HG03280 (cell line): ENCODE results near the gene SLC35G2.
A peak's percentile ranks its signal among the peaks of the same experiment; 100 is the strongest.
"Not testable (repeated sequence)": the region's sequence is repeated elsewhere in the genome, so short reads cannot be mapped to it uniquely, and the experiment has no call there.

ENCODE experiments used
- ATAC-seq: cut with Tn5 transposase; IDR thresholded peaks from one replicate; pipeline ENCODE4 v1.9.1; 2021; ENCODE audit warnings: mild to moderate bottlenecking, moderate library complexity; ENCODE audit not compliant: unreplicated experiment

Gene SLC35G2

GRCh38 chr3:136818769-136819391 is at the start of gene SLC35G2:
TSS of gene SLC35G2 (plus strand) at chr3:136819126. CDS start at chr3:136854461, 35,335 bp downstream.
- ATAC-seq, result no peak

DNA sequence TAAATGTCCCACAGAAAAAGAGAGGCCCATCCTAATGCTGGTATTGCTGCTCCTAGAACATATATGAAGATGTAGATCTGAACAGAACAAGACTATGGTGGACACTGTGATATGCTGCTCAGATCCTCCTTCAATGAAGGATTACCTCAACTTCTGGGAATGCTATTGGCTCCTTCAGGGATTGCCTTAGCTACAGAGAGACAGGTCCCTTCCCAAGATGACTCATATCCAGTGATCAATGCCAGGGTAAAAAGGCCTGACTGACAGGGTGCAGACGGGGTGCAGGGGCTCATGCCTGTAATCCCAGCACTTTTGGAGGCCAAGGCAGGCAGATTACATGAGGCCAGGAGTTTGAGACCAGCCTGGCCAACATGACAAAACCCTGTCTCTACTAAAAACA is 46.2 kb upstream of the SLC35G2 start:
- ATAC-seq, result no peak

DNA sequence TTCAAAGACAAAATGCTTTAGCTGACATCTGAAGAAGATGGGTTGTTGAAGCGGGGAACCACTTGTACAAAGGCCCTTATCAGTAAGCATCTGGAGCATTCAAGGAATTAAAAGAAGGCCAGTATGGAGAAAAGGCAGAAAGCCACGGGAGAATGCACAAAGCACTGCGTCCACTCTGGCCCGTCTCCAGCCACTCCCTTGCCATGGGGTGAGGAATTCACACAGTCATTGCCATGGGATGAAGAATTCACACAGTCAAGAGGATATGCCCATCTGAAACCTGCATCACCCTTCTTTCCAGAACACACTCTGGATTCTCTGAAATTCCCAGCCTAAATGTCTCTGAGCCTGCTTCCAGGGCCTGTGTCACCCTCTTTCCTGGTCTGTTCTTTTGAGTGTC is 40.1 kb upstream of the SLC35G2 start:
- no peak for ATAC-seq

- no peak for ATAC-seq
These were observed 38.2 kb upstream of the SLC35G2 start for GRCh38 chr3:136780741-136781140.

DNA sequence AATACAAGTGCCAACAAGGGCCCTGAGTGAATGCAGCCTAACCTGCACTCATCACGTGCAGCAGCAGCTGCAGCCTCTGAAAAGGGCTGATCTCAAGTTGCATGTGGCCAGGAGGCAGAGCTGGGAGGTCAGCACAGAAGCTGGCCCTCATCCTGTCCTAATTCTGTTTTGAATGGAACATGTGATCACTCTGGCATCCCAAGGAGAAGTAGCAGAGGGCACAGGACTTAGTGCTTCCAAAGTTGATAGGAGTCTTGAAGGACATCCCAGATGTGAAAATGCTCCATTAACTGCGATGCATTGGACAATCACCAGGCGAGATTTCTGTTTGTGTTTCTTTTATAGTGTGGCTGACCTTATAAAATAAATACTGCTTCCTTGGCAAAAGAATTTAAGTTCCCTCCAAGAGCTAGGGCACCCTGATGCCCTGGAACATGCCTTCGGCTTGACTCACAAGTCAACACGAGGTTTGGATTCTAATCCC is 35.2 kb upstream of the SLC35G2 start:
- ATAC-seq, result no peak

DNA sequence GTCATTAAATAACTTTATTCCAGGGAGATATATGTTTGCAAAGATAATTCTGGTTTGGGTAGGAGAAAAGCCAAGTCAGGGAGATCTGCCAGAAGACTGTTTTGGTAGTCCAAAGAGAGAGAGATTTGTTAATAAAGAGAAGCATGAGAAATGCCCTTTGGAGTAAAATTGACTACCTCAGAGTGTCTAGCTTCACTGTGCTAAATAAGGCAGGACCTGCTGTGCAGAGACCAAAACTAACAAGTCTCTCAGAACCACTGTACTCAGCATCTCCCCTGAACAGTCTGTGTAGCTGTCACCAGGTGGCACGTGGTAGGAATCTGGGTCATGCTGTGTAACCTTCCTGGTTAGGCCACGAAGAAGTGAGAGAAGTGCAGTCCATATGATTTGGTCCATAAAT is 31.6 kb upstream of the SLC35G2 start:
- ATAC-seq, result peak; percentile 85

- ATAC-seq, result no peak
These were observed 30.8 kb upstream of the SLC35G2 start for GRCh38 chr3:136788154-136788553.

- ATAC-seq, result no peak
These were observed 28.9 kb upstream of the SLC35G2 start for GRCh38 chr3:136789976-136790375.

- no peak for ATAC-seq
These were observed 28.1 kb upstream of the SLC35G2 start for GRCh38 chr3:136790786-136791185.

GRCh38 chr3:136792556-136793330 is 26.2 kb upstream of the SLC35G2 start:
- ATAC-seq, result no peak

- ATAC-seq, result not testable (repeated sequence)
These were observed 17.8 kb upstream of the SLC35G2 start for GRCh38 chr3:136801146-136801545.

GRCh38 chr3:136802481-136802996 is 16.4 kb upstream of the SLC35G2 start:
- ATAC-seq, result no peak

GRCh38 chr3:136804141-136804540 is 14.8 kb upstream of the SLC35G2 start:
- ATAC-seq, result no peak

DNA sequence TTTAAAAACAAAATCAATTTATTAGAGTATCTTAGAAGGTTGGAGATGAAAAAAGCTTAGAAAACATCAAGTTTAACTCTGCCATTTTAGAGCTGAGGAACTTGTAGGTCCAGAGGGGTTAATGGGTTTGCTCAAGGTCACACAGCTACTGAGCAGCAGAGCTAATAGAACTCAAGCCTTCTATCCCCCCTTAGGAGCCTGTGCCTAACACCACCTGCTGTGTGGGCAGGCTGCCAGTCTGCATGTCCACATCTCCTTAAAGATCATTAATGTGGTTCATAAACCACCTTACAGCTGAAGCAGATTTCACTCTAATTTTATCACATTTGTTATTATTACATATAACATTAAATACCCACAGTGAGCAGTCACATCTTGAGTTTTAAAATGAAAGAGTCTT is 14.1 kb upstream of the SLC35G2 start:
- ATAC-seq, result no peak

GRCh38 chr3:136805795-136806194 is 13.1 kb upstream of the SLC35G2 start:
- ATAC-seq, result no peak

GRCh38 chr3:136811701-136812100 is 7.2 kb upstream of the SLC35G2 start:
- no peak for ATAC-seq

- ATAC-seq, result no peak
These were observed 1.5 kb upstream of the SLC35G2 start for GRCh38 chr3:136817448-136817847.

DNA sequence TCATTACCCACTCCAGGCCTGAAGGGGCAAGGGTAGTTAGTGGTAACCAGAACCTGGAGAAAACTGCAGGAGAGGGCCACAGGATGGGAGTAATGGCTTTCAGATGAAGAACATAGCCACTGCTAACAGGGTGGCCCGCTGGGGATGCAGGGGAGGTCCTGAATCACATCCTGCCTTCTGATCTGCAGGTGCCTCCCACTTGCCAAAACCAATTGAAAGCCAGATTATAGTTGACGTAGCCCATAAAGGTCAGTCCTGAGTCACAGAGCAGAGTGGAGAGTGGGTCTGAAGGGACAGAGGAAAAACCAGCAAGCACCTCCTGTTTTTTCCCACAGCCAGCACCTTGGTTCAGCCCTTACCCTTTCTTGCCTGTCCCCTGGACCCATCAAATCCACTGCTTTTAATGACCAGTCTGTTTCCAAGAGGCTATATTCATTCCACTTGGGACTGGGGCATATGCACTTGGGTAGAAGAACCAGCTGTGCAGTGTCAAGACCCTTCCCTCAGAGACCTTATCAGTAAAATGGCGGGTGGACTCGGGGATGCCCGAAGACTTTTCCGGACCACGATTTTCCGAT is 646 bp upstream of the SLC35G2 start:
- no peak for ATAC-seq

- no peak for ATAC-seq
These were observed 435 bp downstream of the SLC35G2 start for GRCh38 chr3:136819392-136819730.

- ATAC-seq, result no peak
These were observed 1.1 kb downstream of the SLC35G2 start for GRCh38 chr3:136819731-136820679.

DNA sequence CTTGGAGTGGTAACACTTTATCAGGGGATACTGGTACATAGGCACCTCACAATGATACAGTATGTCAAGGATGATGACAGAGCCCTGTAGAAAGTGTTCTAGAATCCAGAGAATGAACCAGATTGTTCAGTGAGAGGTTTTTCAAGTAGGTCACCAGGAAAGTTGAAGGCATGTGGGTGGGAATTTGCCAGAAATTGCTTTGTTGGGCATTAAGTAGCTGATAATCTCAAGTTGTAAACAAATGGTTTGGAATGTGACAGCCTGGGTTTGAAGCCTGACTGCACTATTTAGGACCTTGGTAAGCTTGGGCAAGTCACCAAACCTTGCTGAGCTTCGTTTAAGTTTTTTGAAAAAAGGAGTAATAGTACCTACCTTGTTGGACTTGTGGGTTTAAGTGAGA is 12.5 kb downstream of the SLC35G2 start:
- no peak for ATAC-seq
